CD4-positive, alpha-beta T cell (primary cell): ENCODE results near the gene MAML2. TPM values are rescaled to one million over a fixed set of nuclear protein-coding genes. Genes with fewer than 3 reads are reported as not detected.
A peak's percentile ranks its signal among the peaks of the same experiment; 100 is the strongest.

Source experiments
- ATAC-seq: fragments of 200-7000 bp; cut with Tn5 transposase; one replicate; pipeline ENCODE4 v1.10.0; 2022; ENCODE audit warnings: mild to moderate bottlenecking; ENCODE audit not compliant: poor library complexity
- CTCF ChIA-PET: fragments of 350-600 bp; sonication (Branson Sonifier 250); formaldehyde crosslinking; loops from one replicate; lab custom pipeline; 2021; ENCODE audit warnings: antibody characterized with exemption, inconsistent platforms; lab: Charles Lee
- POLR2A ChIA-PET: fragments of 350-600 bp; sonication (Branson Sonifier 250); formaldehyde crosslinking; loops from one replicate; lab custom pipeline; 2021; ENCODE audit warnings: antibody characterized with exemption, inconsistent platforms; lab: Charles Lee
- DNase-seq, 14 experiments: peaks; one replicate each; pipeline ENCODE4 v3.0.0-alpha.2; 2013 to 2020; ENCODE audit warnings: mixed read lengths in 2 of 14
- H3K27ac ChIP-seq, 2 donors: one replicate each; pipeline versions ENCODE4 v1.5.1 to v1.7.0; 2013; ENCODE audit warnings: low read length in 2 of 2, low read depth in 1 of 2, mild to moderate bottlenecking in 1 of 2
- H3K27me3 ChIP-seq, 2 experiments: 1 replicate in 1 of 2; 2 replicates in 1 of 2; pipeline versions ENCODE4 v1.6.1 to v1.7.0; 2013; ENCODE audit warnings: low read length in 2 of 2, control low read depth in 1 of 2, mild to moderate bottlenecking in 1 of 2, moderate library complexity in 1 of 2; ENCODE audit not compliant: insufficient read depth in 2 of 2, control insufficient read depth in 1 of 2
- H3K36me3 ChIP-seq: one replicate; pipeline ENCODE4 v1.6.1; 2013; ENCODE audit warnings: low read length, control low read depth; ENCODE audit not compliant: insufficient read depth
- H3K4me1 ChIP-seq: one replicate; pipeline ENCODE4 v1.6.1; 2013; ENCODE audit warnings: low read length, control low read depth; ENCODE audit not compliant: insufficient read depth
- H3K4me3 ChIP-seq: one replicate; pipeline ENCODE4 v1.5.1; 2013; ENCODE audit warnings: mild to moderate bottlenecking, low read length, moderate library complexity
- H3K9me3 ChIP-seq, 2 experiments: 1 replicate in 1 of 2; 2 replicates in 1 of 2; pipeline versions ENCODE4 v1.6.1 to v1.7.0; 2013; ENCODE audit warnings: low read length in 2 of 2, mild to moderate bottlenecking in 2 of 2, control low read depth in 1 of 2, moderate library complexity in 1 of 2; ENCODE audit not compliant: control insufficient read depth in 1 of 2, insufficient read depth in 1 of 2
- H3K27ac Mint-ChIP-seq: one replicate; pipeline ENCODE4 v1.8.0; 2020; ENCODE audit warnings: mixed read lengths
- H3K27me3 Mint-ChIP-seq: one replicate; pipeline ENCODE4 v1.8.0; 2021; ENCODE audit warnings: mixed read lengths
- H3K36me3 Mint-ChIP-seq: one replicate; pipeline ENCODE4 v1.8.0; 2021; ENCODE audit warnings: low read depth, mixed read lengths
- H3K4me1 Mint-ChIP-seq: one replicate; pipeline ENCODE4 v1.8.0; 2021; ENCODE audit warnings: low read depth, mixed read lengths
- H3K4me3 Mint-ChIP-seq: one replicate; pipeline ENCODE4 v1.8.0; 2020; ENCODE audit warnings: mild to moderate bottlenecking, mixed read lengths
- H3K9me3 Mint-ChIP-seq: one replicate; pipeline ENCODE4 v1.8.0; 2020; ENCODE audit warnings: mixed read lengths
- intact Hi-C, 2 experiments: fragments of 100-400 bp; cut with DNase I in 1 of 2; cut with micrococcal nuclease in 1 of 2; formaldehyde crosslinking; loops; one replicate each; pipeline versions ENCODE4 v1.15.1 to v1.9.0; 2023 to 2025; cut with DNase I, micrococcal nuclease
- total RNA-seq, 174 experiments: library from RNA in 2 of 174; stranded (reverse) in 2 of 174; gene quantifications; one replicate each; pipeline ENCODE4 v1.2.3 and lab custom pipeline; 2021 to 2026
- TF ChIP-seq, protein P1 (sequence below): fragments of 200-600 bp; IDR thresholded peaks from one replicate; pipeline ENCODE4 v1.8.0; 2022; ENCODE audit warnings: antibody characterized with exemption, mild to moderate bottlenecking

The MAML2 gene
- total RNA-seq, 2 experiments from 2014 or later, result 58.8 to 59.8 TPM

DNA sequence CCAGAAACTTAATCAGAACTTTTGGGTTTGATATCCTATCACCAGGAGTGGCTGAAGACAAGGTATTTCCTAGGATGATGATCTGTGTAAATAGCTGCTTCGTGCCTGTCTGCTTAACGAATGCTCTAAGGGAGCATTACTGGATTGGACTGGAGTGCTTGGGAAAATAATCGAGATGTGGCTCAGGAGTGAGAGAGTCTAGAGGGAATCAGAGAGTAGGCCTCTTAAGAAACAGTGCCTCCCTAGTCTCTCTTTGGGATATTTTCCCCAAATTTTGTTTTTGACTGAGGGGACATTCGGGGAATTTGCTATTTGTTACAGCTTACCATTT, 2.5 kb downstream of the MAML2 start:
- no peaks in the 10 kb centered on the region for H3K9me3 Mint-ChIP-seq
- Histone ChIP-seq H3K27ac (peak overlapping the region; percentile 62 to 86), H3K9me3 (no peaks in the 10 kb centered on the region), H3K4me1 (peaks cover 51% of the 10 kb centered on the region), H3K27me3 (no peaks in the 10 kb centered on the region), H3K4me3 (peak overlapping the region; percentile 92), H3K36me3 (peaks cover 5% of the 10 kb centered on the region)
- intact Hi-C loops, result loop anchor here (2.0 to 5.0 kb wide), 10 partner anchors 33 to 503 kb away; partner anchors contain the start of genes CCDC82 (in 1 of the 2) and JRKL (in 1 of the 2)
- peak overlapping the region; percentile 97 for H3K4me3 Mint-ChIP-seq
- TF ChIP-seq, protein P1, sequence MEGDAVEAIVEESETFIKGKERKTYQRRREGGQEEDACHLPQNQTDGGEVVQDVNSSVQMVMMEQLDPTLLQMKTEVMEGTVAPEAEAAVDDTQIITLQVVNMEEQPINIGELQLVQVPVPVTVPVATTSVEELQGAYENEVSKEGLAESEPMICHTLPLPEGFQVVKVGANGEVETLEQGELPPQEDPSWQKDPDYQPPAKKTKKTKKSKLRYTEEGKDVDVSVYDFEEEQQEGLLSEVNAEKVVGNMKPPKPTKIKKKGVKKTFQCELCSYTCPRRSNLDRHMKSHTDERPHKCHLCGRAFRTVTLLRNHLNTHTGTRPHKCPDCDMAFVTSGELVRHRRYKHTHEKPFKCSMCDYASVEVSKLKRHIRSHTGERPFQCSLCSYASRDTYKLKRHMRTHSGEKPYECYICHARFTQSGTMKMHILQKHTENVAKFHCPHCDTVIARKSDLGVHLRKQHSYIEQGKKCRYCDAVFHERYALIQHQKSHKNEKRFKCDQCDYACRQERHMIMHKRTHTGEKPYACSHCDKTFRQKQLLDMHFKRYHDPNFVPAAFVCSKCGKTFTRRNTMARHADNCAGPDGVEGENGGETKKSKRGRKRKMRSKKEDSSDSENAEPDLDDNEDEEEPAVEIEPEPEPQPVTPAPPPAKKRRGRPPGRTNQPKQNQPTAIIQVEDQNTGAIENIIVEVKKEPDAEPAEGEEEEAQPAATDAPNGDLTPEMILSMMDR, result no peak
- ChIA-PET CTCF (interaction anchor here (0.8 to 4.8 kb wide), 4 partner anchors 30 to 327 kb away, joined by 3 to 80 read pairs (median 16); partner anchors contain the start of genes CCDC82 and JRKL), POLR2A (interaction anchor here (0.6 to 7.6 kb wide), 17 partner anchors 8 to 551 kb away, joined by 3 to 51 read pairs (median 4); partner anchors contain the start of genes CCDC82, CEP57, FAM76B and JRKL)
- DNase-seq, result no peak
- ATAC-seq, result no peak
- peak overlapping the region; percentile 87 for H3K27ac Mint-ChIP-seq
- peaks cover 61% of the 10 kb centered on the region for H3K36me3 Mint-ChIP-seq
- H3K4me1 Mint-ChIP-seq, result peaks cover 58% of the 10 kb centered on the region
- no peaks in the 10 kb centered on the region for H3K27me3 Mint-ChIP-seq

GRCh38 chr11:96339706-96340554, 3.1 kb downstream of the MAML2 start:
- H3K27ac ChIP-seq, result peak overlapping the region; percentile 62 to 86
- peak in 1 of 14 experiments; percentile 17 for DNase-seq
- Mint-ChIP-seq H3K4me1 (peaks cover 64% of the 10 kb centered on the region), H3K4me3 (peak overlapping the region; percentile 97), H3K9me3 (no peaks in the 10 kb centered on the region), H3K27me3 (no peaks in the 10 kb centered on the region), H3K36me3 (peaks cover 66% of the 10 kb centered on the region), H3K27ac (peak overlapping the region; percentile 87)
- ChIA-PET CTCF (interaction anchor here (0.8 to 4.8 kb wide), 5 partner anchors 31 to 328 kb away, joined by 3 to 80 read pairs (median 4); no protein-coding TSS in a partner anchor), POLR2A (interaction anchor here (0.6 to 7.6 kb wide), 23 partner anchors 8 to 550 kb away, joined by 3 to 51 read pairs (median 4); partner anchors contain the start of genes CCDC82, CEP57, FAM76B and JRKL)
- H3K9me3 ChIP-seq, result no peaks in the 10 kb centered on the region
- H3K4me1 ChIP-seq, result peaks cover 51% of the 10 kb centered on the region
- intact Hi-C loops, result loop anchor here (2.0 to 5.0 kb wide), 12 partner anchors 33 to 503 kb away; partner anchors contain the start of genes CCDC82 (in 1 of the 2) and JRKL (in 1 of the 2)
- no peak for ATAC-seq
- TF ChIP-seq, protein P1, result no peak
- no peaks in the 10 kb centered on the region for H3K27me3 ChIP-seq
- H3K36me3 ChIP-seq, result peaks cover 9% of the 10 kb centered on the region
- H3K4me3 ChIP-seq, result peak overlapping the region; percentile 92

DNA sequence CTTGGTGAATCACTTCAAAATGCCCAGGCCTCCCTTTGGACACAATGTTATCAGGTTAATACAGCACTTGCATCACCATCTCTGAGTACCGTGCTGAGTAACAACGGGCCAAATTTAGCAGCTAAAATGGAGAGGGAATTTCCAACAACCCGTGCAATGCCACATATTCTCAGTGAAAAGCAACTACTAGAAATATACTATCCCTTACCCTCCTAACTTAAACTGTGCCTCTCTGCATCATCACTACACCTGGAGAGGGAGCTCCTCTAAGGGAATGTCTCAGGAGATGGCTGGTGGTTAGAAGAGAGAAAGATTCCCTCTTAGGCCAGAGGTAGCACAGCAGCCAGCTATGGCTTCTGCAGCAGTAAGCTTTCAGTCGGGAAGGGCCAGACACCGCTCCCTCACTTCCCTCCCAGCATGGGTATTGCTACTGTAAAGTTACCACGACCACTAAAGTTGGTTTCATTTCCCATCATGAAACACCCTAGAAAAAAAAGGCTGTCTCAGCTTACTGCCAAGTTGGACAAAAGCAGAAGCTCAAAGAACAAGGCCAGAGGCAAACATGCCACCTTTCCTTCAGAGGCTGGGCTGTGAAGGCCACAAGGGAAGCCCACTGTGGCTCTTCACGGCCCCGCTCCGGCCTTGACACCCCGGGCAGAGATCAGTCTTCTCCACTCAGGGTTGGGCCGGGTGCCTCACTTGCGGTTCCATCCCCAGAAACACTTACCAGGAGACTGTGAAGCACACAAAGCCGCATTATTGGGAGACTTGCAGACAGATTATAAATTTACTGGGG, 3.9 kb downstream of the MAML2 start:
- Histone ChIP-seq H3K27ac (peak overlapping the region; percentile 62 to 86), H3K27me3 (no peaks in the 10 kb centered on the region), H3K4me1 (peaks cover 51% of the 10 kb centered on the region), H3K36me3 (peaks cover 9% of the 10 kb centered on the region), H3K4me3 (peak overlapping the region; percentile 92), H3K9me3 (no peaks in the 10 kb centered on the region)
- H3K27me3 Mint-ChIP-seq, result no peaks in the 10 kb centered on the region
- H3K27ac Mint-ChIP-seq, result peak overlapping the region; percentile 87
- H3K9me3 Mint-ChIP-seq, result no peaks in the 10 kb centered on the region
- DNase-seq (peak in 9 of 14 experiments; percentile 9 to 70 (median 51)), ATAC-seq (no peak)
- TF ChIP-seq, protein P1, result no peak
- H3K4me3 Mint-ChIP-seq, result peak overlapping the region; percentile 97
- peaks cover 74% of the 10 kb centered on the region for H3K36me3 Mint-ChIP-seq
- ChIA-PET POLR2A (interaction anchor here (0.6 to 7.6 kb wide), 18 partner anchors 14 to 550 kb away, joined by 3 to 51 read pairs (median 4); partner anchors contain the start of genes CEP57 and FAM76B), CTCF (interaction anchor here (0.9 to 1.7 kb wide), 6 partner anchors 32 to 327 kb away, joined by 3 to 5 read pairs (median 4); no protein-coding TSS in a partner anchor)
- intact Hi-C loops, result loop anchor here in 1 of 2 experiments (5.0 kb wide), 2 partner anchors 37 to 72 kb away; no protein-coding TSS in a partner anchor
- peaks cover 72% of the 10 kb centered on the region for H3K4me1 Mint-ChIP-seq
